Measurements from ENCODE around the gene TBC1D10A.

GRCh38 chr22:30338802-30339201, 12.1 kb upstream of the TBC1D10A start:
- TF ChIP-seq ARNTL (CRISPR knock-in tag; IDR thresholded peaks at IDR 0.05; ENCODE audit: borderline replicate concordance, low read depth) = no peak
- TF ChIP-seq PATZ1 (CRISPR knock-in tag; IDR thresholded peaks at IDR 0.05; ENCODE audit: borderline replicate concordance) = no peak
- no peak for TF ChIP-seq ZFP3 (CRISPR knock-in tag; IDR thresholded peaks at IDR 0.05)
- no peak for TF ChIP-seq GLIS3 (CRISPR knock-in tag; IDR thresholded peaks at IDR 0.05)
- TF ChIP-seq OSR1 (CRISPR knock-in tag; IDR thresholded peaks at IDR 0.05) = no peak
- no peak for TF ChIP-seq ZNF70 (CRISPR knock-in tag; IDR thresholded peaks at IDR 0.05)
- TF ChIP-seq ZNF565 (CRISPR knock-in tag; conservative IDR thresholded peaks at IDR 0.05; ENCODE audit: low read depth) = no peak
- TF ChIP-seq PPARA (CRISPR knock-in tag; IDR thresholded peaks at IDR 0.05; ENCODE audit: borderline replicate concordance) = no peak
- no peak for TF ChIP-seq RARB (CRISPR knock-in tag; IDR thresholded peaks at IDR 0.05)
- no peak for TF ChIP-seq ESRRG (CRISPR knock-in tag; IDR thresholded peaks at IDR 0.05)
- TF ChIP-seq CREB5 (CRISPR knock-in tag; IDR thresholded peaks at IDR 0.05; ENCODE audit: low read depth) = no peak
- no peak for TF ChIP-seq ZC3H10 (CRISPR knock-in tag; IDR thresholded peaks at IDR 0.05)
- TF ChIP-seq SNAI2 (CRISPR knock-in tag; IDR thresholded peaks at IDR 0.05) = no peak
